Retinal pigment epithelial cell (primary cell): Measurements from ENCODE around the gene HS6ST1.
"Not testable (repeated sequence)": the region's sequence is repeated elsewhere in the genome, so short reads cannot be mapped to it uniquely, and the experiment has no call there.

ENCODE experiments used
- DNase-seq: peaks from one replicate; pipeline ENCODE4 v3.0.0-alpha.2; 2010; ENCODE audit warnings: low read depth
- H3K4me3 ChIP-seq: 2 replicates; pipeline ENCODE4 v1.5.1; 2011; ENCODE audit warnings: mild to moderate bottlenecking, low read length, control low read depth, moderate library complexity
- TF ChIP-seq, protein P1 (sequence below): conservative IDR thresholded peaks from 2 replicates; pipeline ENCODE4 v1.5.1; 2011; ENCODE audit warnings: low read depth, low read length, control low read depth, inconsistent platforms

HS6ST1 gene

DNA sequence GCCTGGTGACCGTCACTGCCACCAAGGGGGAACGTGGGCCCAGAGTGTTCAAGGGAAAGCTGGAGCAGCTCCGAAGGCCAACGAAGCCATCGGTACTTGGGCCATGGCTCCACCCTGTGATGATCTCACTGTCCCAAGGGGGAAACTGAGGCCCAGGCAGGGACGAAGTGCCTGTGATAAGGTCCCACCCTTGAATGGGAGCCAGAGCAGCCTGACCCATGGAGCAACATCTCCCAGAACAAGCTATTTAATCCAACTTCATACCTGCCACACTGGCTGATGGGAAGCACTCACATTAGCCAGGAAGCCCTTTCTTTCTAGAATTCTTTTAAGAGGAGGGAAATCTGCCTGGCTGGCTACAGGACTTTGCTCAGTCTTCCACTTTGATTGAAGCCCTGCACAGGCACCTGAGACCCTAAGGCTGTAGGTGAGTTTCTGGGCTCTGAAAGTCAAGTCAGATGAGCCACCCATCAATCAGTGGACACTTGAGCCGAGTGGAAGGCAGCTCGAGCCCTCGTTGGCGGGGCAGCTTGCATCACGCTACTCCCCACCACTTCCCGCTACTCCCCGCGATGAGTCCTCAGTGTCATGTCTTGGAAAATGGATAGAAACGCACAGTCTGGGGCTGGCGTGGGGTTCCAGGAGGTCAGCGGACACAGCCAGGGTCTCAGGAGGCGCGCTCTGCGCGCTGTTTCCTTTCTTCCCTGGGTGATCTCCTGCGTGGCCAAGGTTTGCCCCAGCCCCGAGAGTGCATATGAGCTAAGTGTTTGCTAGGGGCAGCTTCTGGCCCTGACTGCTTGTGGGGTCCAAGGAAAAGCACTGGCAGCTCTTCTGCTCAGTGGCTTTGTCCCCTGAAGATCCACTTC is 2.5 kb upstream of the HS6ST1 start:
- no peak for DNase-seq
- no peak overlapping the region for H3K4me3 ChIP-seq
- TF ChIP-seq, protein P1, sequence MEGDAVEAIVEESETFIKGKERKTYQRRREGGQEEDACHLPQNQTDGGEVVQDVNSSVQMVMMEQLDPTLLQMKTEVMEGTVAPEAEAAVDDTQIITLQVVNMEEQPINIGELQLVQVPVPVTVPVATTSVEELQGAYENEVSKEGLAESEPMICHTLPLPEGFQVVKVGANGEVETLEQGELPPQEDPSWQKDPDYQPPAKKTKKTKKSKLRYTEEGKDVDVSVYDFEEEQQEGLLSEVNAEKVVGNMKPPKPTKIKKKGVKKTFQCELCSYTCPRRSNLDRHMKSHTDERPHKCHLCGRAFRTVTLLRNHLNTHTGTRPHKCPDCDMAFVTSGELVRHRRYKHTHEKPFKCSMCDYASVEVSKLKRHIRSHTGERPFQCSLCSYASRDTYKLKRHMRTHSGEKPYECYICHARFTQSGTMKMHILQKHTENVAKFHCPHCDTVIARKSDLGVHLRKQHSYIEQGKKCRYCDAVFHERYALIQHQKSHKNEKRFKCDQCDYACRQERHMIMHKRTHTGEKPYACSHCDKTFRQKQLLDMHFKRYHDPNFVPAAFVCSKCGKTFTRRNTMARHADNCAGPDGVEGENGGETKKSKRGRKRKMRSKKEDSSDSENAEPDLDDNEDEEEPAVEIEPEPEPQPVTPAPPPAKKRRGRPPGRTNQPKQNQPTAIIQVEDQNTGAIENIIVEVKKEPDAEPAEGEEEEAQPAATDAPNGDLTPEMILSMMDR: no peak

DNA sequence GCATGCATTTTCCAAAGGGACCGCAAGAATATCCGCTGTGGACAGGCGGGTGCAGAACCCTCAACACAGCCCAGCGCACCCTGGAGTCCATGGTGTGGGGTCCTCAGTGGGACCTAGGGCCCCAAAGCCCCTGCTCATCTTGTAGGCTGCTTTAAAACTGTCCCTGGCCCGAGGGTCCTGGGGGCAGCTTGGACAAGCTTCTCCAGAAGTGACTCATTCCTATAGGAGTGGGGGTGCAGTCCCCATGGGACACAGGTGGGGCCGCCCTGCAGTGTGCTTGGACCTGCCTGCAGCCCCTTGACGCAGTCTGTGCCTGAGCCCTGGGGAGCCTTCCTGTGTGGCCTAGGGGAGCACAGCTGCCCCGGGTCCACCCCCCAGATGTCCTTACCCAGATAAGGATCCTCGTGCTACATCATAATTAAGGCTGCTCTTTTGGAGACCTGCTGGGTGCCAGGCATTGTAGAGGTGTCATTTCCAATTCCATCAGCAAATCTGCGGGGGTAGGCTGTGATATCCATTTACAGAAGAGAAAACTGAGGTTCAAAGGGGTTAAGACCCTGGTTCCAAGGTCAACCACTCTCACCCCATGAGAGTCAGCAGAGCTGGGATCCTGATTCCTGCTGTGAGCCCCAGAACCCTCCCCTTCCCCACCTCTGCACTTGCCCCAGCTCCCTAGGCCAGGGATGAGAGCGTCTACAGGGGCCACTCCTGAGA is 1.7 kb upstream of the HS6ST1 start:
- TF ChIP-seq, protein P1: no peak
- H3K4me3 ChIP-seq: no peak overlapping the region
- DNase-seq: no peak

DNA sequence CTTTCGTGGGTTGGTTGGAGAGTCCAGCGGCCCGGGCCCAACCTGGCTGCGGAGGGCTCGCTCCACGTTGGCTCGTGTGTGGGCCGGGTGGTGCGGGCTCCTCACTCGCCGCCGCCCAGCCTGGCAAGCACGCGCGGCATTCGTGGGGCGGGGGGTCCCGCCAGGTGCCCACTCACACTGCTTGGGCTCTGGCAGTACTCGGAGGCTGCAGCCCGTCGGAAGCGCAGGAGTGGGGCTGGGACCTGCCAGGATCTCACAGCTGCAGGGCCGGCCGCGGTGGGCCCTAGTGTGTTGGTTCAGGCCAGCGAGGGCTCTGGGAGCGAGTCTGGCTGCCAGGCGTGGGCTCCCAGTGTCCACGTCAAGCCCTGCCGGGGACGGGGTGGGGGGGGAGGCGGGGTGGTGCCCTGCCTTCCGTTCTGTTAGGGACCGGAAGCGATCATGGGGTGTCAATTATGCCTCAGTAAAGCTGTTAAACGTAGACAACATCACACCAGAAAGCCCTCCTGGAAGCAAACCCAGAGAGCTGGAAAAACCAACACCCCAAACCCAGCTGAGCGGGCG is 1.0 kb upstream of the HS6ST1 start:
- no peak for DNase-seq
- TF ChIP-seq, protein P1: no peak
- H3K4me3 ChIP-seq: no peak overlapping the region

GRCh38 chr2:128318245-128318644 is 423 bp downstream of the HS6ST1 start:
- peak overlapping the region; percentile 38 for H3K4me3 ChIP-seq
- not testable (repeated sequence) for DNase-seq

GRCh38 chr2:128317899-128318225 is 806 bp downstream of the HS6ST1 start:
- DNase-seq: not testable (repeated sequence)
- H3K4me3 ChIP-seq: peak overlapping the region; percentile 61

DNA sequence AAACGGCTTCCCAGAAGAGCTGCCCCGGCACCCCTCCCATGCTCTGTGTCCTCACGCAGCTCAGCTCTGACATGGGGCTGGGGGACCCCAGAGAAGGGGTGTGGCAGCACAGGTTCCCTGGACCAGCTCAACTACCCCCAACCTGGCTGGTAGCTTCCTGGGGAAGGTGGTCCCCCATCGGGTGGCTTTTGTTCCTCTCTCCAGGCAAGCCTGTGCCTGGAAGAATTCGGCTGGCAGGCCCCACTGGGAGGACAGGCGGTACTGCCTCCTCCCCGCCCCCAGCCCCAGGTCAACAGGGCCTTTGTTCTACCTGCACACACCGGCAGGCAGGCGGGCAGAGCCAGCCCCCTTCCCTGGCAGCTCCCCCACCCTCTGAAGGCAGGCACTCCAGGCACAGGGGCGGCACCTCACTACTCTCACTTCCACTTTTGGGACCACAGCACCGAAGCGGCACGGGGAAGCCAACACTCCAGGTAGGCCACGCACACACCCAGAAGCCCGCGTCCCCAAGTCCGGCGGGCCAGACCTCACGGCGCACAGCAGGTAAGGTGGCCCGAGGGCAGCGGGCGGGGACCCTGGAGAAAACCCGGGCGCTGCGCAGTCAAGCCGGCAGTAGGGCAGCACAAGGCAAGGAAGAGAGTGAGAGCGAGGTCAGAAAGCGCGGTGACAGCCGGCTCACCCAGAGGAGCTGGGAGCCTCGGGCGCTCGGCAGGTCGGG is 1.3 kb downstream of the HS6ST1 start:
- H3K4me3 ChIP-seq: peak overlapping the region; percentile 61
- DNase-seq: no peak
- TF ChIP-seq, protein P1: no peak

- DNase-seq: no peak
- TF ChIP-seq, protein P1: no peak
- H3K4me3 ChIP-seq: peak overlapping the region; percentile 61
Measured at GRCh38 chr2:128316777-128317180, 1.9 kb downstream of the HS6ST1 start.
